DMS79 treated with DMSO at 0.1 percent for 48 hours (cell line): Measurements from ENCODE around the gene PARD3B.

Source experiments
- DNase-seq: peaks from one replicate; lab custom pipeline; 2025; lab: John Stamatoyannopoulos, UW

The PARD3B gene

DNA sequence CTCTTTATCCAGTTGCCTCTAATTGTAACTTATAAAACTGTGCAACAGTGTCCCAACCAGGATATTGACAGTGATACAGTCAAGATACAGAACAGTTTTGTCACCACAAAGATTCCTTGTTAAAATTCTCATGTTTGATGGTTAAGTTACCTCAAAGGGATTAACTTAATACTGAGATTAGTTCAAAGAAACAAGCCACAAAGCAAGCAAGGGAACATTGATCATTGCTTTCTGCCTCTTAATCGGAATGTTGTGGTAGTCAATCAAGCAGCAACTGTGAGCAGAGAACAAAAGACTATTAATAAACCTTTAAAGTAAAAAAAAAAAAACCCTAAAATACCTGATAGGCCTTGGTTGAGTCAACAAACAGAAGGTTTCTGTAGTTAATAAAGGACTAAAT, 352.3 kb downstream of the PARD3B start:
- DNase-seq, result no peak

DNA sequence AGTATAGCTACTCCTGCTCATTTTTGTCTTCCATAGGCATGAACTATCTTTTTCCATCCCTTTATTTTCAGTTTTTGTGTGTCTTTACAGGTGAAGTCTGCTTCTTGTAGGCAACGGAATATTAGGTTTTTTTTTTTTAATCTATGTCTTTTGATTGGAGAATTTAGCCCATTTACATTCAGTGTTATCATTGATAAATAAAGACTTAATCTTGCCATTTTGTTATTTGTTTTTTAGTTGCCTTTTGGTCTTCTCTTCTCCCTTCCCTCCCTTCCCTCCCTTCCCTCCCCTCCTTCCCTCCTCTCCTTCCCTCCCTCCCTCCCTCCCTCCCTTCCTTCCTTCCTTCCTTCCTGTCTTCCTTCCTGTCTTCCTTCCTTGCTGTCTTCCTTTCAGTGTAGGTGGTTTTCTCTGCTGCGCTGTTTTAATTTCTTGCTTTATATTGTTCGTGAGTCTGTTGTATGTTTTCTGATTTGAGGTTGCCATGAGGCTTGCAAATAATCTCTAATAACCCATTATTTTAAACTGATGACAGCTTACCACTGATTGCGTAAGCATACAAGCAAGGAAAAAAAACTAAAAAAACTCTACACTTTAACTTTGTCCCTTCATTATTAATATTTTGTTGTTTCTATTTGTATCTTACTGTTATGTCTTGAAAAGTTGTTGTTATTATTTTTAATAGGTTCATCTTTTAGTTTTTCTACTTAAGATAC, 353.8 kb downstream of the PARD3B start:
- DNase-seq, result no peak

DNA sequence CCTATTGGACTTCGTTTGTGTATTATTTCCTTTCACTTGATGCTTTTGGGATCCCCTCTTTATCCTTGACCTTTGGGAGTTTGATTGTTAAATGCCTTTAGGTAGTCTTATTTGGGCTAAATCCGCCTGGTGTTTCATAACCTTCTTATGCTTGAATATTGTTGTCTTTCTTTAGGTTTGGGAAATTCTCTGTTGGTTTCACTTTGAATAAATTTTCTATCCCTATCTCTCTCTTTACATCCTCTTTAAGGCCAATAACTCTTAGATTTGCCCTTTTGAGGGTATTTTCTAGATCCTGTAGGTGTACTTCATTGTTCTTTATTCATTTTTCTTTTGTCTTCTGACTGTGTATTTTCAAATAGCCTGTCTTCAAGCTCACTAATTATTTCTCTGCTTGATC, 354.7 kb downstream of the PARD3B start:
- DNase-seq, result no peak

DNA sequence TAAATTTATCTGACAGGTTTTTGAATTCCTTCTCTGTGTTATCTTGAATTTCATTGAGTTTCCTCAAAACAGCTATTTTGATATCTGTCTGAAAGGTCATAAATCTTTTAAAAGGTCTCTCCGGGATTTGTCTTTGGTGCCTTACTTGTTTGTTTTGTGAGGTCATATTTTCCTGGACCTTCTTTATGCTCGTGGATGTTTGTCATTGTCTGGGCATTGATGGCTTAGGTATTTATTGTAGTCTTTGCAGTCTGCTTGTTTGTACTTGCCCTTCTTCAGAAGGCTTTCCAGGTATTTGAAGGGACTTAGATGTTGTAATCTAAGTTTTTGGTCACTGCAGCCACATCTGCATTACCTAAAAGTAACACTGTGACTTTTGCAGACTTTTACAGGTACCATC, 355.2 kb downstream of the PARD3B start:
- DNase-seq, result no peak

DNA sequence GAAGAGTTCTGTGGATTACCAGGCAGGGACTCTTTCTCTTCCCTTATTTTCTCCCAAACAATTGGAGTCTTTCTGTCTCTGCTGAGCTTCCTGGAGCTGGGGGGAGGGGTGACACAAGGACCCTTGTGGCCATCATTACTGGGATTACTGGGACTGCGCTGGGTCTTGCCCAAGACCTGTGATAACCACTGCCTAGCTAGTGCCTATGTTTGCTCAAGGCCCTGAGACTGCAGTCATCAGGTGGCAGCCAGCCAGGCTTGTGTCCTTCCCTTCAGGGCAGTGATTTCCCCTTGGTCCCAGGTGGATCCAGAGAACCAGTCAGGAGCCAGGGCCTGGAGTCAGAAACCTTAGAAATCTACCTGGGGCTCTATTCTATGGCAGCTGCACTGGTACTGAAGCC, 355.6 kb downstream of the PARD3B start:
- no peak for DNase-seq

DNA sequence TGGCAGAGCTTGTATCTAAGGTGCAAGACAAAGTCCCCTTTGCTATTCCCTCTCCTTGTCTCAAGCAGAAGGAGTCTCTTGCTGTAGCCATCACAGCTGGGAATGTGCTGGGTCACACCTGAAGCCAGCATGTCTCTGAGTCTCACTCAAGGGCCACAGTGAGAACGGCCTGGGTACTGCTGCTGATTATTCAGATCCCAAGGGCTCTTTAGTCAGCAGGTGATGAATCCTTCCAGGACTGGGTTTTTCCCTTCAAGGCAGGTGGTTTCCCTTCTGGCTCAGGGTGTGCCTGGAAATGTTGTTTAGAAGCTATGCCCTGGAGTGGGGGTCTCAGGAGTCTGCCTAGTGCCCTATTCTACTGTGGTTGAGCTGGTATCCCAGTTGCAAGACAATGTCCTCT, 356.3 kb downstream of the PARD3B start:
- no peak for DNase-seq

DNA sequence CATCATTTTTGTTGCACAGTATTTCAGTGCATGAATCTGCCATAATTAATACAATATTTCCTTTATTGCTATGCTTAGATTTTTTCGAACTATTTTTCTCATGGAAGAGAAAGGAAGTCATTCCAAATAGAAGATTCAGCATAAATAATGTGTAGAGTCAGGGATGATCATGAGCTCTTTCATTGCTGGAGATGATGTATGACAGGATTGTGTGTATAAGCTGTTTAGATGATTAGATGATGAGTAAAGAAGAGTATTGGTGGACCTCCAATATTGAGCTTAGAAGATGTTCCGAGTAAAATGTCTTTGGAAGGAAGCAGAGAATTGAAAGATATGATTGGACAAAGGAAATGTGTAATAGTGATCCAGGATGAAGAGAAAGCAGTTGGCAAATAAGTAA, 364.5 kb downstream of the PARD3B start:
- no peak for DNase-seq

DNA sequence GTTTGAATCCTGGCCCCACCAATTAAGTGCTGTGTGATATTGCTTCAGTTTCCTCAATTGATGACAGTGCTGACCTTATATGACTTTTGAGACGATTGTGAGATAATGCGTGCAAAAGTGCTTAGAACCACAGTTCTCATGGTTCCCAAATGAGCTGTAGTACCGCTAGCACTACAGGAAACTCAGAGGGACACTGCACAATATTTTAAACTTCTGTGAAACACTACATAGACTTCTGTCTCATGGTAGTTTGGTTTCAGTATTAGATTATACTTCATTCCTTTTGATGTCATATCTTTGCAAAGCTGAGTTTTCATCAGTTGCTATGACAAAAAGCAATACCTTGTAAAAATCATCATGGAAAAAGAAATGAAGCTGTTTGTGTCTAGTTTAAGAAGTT, 368.0 kb downstream of the PARD3B start:
- no peak for DNase-seq

DNA sequence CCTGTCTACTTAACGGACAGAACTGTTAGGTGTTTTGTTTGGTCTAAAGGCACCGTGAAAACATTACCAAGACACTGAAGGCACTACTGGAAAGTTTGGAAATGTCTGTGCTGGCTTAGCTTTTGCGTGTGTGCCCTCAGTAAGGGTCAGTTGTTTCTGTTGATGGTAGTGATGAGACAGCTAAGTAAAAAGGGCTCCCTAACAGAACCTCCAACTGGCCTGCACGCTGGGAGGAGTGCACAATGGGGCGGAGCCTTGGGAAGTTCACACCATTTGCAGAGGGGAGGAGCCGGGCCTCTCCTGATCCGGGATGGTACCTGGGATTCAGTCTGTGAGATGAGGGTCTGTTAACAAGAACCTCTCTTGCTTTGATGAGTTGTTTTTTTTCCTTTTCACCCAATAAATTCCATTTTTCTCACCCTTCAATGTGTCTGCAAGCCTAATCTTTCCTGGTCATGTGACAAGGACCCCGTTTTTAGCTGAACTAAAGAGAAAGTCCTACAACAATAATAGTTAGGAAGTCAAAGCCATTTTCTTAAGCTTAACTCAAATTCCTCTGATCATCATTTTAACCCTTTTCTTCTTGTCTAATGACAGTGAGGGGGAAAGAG, 368.7 kb downstream of the PARD3B start:
- no peak for DNase-seq

DNA sequence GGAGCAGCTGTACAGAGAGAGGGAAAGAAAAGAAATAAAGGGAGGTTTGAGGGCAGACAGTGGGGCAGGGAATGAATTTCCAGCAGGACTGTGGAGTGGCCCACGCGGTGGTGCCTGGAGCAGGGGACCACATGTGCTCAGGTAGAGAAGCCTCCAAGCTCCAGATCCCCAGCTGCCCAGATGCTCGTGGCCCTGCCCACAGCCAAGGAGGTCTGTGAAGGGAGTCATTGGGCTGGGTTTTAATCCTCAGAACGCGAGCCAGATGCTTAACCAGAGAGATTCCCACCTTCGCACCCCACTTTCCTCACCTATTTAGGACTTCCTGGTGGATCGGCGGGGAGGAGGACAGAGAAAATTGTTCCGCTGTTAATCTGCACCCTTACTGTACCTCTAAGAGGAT, 369.4 kb downstream of the PARD3B start:
- no peak for DNase-seq

DNA sequence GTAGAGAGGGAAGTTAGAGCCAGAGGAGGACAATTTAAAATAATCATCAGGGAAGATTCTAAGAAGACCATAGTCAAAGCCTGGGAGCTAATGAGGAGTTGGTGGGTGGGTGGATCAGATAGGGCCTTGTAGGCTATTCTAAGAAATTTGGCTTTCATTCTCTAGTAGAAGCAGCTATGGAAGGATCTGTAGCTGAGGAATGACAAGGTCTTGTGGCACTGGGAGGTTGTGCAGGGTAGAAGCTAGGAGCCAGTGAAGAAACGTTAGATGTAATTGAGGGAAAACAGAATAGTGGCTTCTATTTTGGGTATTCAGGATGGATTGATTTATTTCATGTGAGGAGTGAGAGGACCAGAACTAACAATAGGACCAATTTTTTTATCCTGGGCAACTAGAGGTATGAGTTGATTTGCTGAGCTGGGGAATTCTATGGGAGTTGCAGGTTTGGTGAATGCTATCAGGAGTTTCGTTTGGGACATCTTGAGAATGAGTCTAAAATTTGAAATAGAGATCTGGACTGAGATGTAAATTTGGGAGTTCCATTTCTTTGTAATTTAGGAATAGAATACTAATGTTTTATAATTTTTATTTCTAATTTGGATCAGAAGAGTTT, 371.9 kb downstream of the PARD3B start:
- no peak for DNase-seq

DNA sequence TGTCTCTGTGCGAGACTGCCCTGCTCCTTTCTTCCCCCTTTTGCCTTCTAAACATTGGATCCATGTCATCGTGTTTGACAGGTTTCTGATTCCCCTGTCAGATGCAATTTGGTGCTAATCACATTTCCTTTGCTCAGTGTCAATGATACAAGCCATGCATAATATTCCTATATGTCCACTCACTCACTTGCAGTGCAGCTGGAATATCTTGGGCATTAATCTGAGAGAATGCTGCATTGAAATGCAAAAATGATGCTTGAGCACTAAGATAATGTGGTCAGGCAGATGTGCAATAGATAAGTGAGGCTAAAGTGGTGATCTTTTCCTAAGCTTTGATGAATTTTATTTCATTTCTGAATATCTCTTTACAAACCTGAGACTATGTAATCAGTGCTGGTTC, 375.5 kb downstream of the PARD3B start:
- no peak for DNase-seq

DNA sequence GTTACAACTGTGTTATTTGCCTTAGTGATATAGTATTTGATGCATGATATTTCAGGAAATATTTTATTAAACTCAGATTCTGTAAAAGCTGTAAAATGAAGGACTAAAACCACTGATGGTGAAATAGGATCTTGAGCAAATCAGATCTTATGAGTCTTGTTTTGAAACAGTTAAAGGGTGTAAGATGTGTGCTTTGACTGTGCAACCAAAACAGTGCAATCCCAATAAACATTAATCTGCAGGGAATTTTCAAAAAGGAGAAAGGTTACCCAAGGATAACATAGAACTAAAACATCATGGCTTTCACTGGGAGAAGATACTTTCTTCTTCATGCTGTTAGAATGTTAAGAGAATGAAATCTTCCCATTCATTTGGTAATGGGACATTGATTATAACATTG, 378.7 kb downstream of the PARD3B start:
- no peak for DNase-seq

DNA sequence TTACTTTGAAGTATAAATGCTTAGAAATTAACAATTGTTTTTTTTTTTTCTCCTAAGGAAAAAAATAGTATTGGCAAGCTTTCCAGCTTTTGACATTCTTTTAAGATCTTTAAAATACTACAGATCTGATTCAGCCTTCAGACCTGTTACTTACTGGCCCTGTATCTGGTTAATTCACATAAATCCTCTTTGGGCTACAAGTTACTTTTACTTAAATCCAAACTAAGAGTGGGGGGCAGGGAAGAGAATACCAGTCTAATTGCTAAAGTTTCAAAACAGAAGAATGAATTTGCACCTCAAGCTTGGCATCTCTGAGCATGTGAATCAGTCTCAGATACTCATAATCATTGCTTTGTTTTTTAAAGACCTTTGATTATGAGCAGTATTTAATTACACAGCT, 386.3 kb downstream of the PARD3B start:
- DNase-seq, result no peak

DNA sequence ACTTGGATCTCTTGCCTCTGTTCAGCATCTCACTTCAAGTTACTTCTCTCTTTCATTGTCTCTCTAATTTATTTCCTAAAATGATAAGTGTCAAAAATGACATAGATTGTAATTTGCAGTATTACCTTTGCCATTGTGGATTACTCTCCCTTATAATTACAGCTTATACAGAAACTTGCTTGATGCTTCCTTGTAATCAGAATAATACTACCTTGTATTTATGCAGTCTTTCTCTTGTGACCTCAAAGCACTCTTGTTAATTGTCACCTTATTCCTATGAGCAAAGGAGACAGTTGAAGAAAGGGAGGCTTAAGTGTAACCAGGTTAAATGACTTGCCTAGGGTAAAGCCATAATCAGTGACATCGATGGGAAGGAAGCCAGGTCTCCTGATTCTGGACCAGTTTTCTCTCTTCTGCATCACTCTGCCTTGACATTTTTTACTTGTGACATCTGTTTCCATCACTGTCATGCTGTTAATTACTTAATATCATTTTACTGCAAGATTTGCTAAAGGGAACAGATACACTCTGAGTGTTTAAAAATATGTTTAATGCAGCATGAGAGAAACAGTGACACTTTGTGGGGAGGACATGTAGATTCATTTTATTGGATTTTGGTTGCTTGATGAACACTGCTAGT, 388.6 kb downstream of the PARD3B start:
- no peak for DNase-seq

DNA sequence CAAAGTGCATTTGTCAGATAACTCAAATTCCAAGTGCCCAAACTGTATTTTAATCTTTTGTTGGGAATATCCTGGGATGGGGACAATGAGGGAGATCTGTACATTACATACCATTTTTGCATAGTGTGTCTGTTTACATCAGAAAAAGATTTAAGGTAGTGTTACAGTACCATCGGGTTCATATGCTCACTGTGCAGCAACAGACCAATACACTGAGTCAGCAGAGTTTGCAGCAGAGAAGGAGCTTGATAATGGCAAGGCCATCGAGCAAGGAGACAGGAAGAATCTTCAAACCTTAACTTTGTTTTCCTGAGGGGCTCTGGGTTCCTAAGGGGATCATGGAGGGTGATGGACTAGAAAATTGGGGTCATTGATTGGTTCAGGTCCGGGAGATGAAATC, 399.7 kb downstream of the PARD3B start:
- no peak for DNase-seq

DNA sequence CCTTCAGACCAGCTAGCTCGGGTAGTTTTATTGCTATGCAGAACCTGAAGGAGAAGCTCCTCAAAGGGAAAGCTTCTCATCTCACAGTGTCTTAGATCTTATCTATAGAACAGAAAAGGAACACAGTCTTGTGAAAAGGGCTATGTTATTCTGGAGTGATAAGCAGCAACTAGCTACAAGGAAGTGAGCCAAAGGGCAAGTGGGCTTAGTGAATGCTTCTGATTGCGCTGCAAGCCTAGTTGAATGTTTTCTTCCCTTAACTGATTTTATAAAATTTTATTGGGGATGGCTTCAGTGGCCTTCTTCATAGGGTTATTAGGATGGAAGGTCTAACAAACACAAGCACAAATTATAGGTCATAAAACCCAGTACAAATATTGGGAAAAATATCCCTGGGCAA, 400.1 kb downstream of the PARD3B start:
- no peak for DNase-seq

DNA sequence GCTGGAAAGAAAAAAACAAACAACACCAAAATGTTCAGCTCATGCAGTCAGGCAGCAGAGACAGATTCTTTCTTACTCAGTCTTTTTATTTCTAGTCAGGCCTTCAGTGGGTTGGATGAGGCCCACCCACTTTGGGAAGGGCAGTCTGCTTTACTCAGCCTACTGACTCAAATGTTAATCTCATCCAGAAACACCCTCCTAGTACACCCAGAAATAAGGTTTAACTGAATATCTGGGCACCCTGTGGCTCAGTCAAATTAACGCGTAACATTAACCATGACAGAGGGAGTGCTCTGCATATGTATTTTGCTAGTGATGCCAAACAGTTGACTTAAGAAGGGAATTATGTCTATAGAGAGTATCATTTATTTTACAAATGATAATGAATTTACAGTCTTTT, 401.6 kb downstream of the PARD3B start:
- no peak for DNase-seq

DNA sequence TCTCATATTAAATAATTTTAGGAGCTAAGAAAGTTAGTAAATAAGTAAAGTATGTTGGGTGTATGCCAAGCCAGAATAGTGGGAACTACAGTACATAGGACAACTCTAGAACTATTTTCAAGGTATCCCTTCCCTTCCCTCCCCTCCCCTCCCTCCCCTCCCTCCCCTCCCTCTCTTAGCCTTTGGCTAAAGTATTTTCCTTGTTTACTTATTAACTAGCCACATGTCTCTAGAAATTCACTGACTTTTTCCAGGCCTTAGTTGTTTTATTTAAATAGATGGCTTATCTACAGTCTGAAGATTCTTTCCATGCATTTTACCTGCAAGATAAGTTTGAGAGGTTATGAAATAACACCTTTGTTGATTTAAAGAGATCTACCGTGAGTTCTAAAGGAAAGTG, 402.1 kb downstream of the PARD3B start:
- no peak for DNase-seq

DNA sequence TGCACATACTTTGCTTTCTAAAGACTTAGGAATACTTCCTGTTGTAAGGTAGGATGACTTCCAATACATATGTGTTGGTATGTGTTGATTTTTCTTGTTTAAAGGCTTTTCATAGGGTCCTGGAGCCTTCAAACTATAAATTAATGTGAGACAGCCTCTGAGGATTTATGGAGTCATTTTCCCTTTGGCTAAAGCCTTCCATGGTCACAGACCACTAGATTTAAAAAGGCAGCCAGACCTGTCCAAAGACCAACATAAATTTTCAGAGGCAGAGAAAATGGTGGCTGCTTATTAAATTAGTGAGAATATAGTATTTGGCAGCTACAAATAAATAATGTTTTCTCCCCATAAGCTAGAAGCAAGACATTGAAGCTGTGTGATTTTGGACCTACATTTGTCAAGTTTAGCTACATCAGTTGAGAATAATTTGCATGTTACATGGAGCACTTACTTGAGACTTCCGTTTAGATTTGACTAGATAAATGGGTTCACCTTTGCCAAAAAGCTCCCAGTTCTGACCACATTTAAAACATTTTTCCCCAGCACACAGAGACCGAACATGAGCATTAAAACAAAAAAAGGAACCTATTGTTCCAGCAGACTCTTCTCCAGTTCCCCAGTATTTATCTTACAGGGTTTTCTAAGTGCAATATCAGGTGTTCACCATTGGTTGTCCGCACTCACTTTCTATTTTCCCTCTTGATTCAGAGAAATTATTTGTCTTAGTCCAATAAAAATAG, 402.9 kb downstream of the PARD3B start:
- DNase-seq, result no peak

DNA sequence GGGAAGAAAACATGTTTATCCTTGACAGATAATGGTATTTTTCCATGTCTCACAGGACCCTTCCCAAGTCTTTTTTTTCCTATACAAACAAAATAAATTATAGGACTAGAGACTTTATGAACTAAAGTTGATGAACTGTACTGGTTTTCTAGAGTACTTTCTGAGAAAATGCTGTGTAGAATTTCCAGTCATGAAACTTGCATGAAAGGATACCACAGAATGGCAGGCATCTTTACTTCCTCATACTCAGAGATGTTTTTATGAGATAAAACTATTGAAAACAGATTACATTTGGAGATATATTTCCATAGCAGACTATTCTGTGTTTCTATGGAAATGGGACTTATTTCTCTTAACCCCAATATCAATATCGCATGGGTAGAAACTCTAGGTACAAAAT, 403.5 kb downstream of the PARD3B start:
- no peak for DNase-seq

DNA sequence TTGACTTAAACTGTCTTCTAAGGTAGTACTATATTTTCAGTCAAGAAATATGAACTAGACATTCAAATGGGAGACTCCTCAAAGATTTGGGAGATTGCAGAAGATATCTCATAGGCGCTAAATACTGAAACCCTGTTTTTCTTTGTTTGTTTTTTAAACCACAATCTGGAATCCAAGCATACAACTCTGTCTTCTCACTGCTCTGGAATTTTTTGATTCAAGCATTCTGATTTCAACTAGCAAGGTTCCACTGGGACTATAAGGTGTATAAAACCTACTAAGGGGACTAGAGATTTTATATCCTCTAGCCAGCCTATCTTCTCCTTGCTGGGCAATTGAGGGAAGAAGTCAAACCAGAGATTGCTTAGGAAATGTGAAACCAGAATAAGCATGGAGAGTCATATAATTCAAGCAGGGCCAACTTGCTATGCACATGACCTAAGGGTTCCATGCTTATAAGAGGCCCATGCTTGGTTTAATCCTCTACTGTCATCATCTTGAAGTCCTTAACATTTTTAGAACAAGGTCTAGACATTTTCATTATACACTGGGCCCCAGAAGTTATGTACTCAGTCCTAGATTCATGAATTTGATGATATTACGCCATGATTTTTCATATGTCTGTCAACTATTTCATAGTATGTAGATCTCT, 405.5 kb downstream of the PARD3B start:
- no peak for DNase-seq
